ENCODE results near the gene DONSON. TPM values are rescaled to one million over a fixed set of nuclear protein-coding genes. Genes with fewer than 3 reads are reported as not detected.

Gene DONSON
- total and polyA plus RNA-seq, 2 of the 8 experiments (the other 6 are each of a cell fraction or from before 2014, with no cell fraction given) = 21.9 to 32.5 TPM

DNA sequence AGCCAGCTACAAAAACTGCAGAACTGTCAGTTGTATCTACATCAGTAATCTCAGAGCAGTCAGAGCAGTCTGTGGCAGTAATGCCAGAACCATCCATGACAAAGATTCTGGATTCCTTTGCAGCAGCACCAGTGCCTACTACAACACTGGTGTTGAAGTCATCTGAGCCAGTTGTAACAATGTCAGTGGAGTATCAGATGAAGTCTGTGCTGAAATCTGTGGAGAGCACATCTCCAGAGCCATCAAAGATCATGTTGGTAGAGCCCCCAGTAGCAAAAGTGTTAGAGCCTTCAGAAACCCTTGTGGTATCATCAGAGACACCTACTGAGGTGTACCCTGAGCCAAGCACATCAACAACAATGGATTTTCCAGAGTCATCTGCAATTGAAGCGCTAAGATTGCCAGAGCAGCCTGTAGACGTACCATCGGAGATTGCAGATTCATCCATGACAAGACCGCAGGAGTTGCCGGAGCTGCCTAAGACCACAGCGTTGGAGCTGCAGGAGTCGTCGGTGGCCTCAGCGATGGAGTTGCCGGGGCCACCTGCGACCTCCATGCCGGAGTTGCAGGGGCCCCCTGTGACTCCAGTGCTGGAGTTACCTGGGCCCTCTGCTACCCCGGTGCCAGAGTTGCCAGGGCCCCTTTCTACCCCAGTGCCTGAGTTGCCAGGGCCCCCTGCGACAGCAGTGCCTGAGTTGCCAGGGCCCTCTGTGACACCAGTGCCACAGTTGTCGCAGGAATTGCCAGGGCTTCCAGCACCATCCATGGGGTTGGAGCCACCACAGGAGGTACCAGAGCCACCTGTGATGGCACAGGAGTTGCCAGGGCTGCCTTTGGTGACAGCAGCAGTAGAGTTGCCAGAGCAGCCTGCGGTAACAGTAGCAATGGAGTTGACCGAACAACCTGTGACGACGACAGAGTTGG is 38.4 kb downstream of the DONSON start:
- no peak overlapping the region for H4K91ac ChIP-seq (replicated peaks; ENCODE audit: insufficient read length, low read length)
- ChIA-PET CTCF (ENCODE audit: partially characterized antibody) (interaction anchor here (0.6 to 1.7 kb wide), 2 partner anchors 15 to 56 kb away, joined by 4 read pairs; no protein-coding TSS in a partner anchor), POLR2A (ENCODE audit: partially characterized antibody) (interaction anchor here (0.9 to 2.8 kb wide), 8 partner anchors 8 to 38 kb away, joined by 3 to 25 read pairs (median 4); partner anchors contain the start of genes GART and SON)
- no peak overlapping the region for H3K27ac ChIP-seq (ENCODE audit: low read depth, low read length)
- FAIRE-seq (no peak), DNase-seq (ENCODE audit: low read depth in 1 of 2, low spot score in 2 of 2) (no peak)
- no peak overlapping the region for H3K23ac ChIP-seq (ENCODE audit: insufficient read length)
- peak in 1 of 2 experiments; percentile 34; a peak in 1 of 3 replicates for TF ChIP-seq POLR2A (IDR thresholded peaks at IDR 0.05; ENCODE audit: control extremely low read depth in 1 of 2, low read depth in 2 of 2, low read length in 2 of 2)
- peak; percentile 29; the same call in 1 of the 2 replicates for TF ChIP-seq POLR2AphosphoS5 (IDR thresholded peaks at IDR 0.05; ENCODE audit: low read depth, low read length)
- TF ChIP-seq, protein P1, sequence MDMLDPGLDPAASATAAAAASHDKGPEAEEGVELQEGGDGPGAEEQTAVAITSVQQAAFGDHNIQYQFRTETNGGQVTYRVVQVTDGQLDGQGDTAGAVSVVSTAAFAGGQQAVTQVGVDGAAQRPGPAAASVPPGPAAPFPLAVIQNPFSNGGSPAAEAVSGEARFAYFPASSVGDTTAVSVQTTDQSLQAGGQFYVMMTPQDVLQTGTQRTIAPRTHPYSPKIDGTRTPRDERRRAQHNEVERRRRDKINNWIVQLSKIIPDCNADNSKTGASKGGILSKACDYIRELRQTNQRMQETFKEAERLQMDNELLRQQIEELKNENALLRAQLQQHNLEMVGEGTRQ (IDR thresholded peaks at IDR 0.05; ENCODE audit: low read length) = no peak
- H3K4me1 ChIP-seq (replicated peaks in 1 of 4; ENCODE audit: control insufficient read depth in 3 of 4, insufficient read depth in 4 of 4, low read length in 3 of 4) = no peaks in the 10 kb centered on the region
- no peaks in the 10 kb centered on the region for H3K27me3 ChIP-seq (replicated peaks in 1 of 4; ENCODE audit: control insufficient read depth in 3 of 4, extremely low read depth in 1 of 4, insufficient read depth in 3 of 4, low read length in 3 of 4)
- H3K79me2 ChIP-seq (ENCODE audit: control insufficient read depth in 1 of 2, insufficient read depth in 2 of 2, low read length in 2 of 2) = peaks cover 62 to 98% of the 10 kb centered on the region in 2 experiments
- no peak overlapping the region for H3K4me3 ChIP-seq (ENCODE audit: extremely low read depth in 1 of 4, insufficient read depth in 2 of 4, low read depth in 3 of 4, low read length in 4 of 4)
- H3K9ac ChIP-seq (replicated peaks in 1 of 4; ENCODE audit: extremely low read depth in 1 of 4, low read depth in 3 of 4, low read length in 3 of 4) = no peak overlapping the region
- H3K4ac ChIP-seq (replicated peaks; ENCODE audit: insufficient read length, low read depth, low read length) = no peak overlapping the region
- H3K23me2 ChIP-seq (ENCODE audit: low read depth, low read length) = no peaks in the 10 kb centered on the region
- peaks cover 49 to 91% (median 63%) of the 10 kb centered on the region in 4 experiments for H3K36me3 ChIP-seq (ENCODE audit: control insufficient read depth in 2 of 4, insufficient read depth in 4 of 4, low read length in 3 of 4)
- H2BK5ac ChIP-seq (ENCODE audit: low read depth, low read length) = no peak overlapping the region
- peaks cover 16% of the 10 kb centered on the region for H3K79me1 ChIP-seq (ENCODE audit: low read depth, low read length)
- H4K20me1 ChIP-seq (replicated peaks in 1 of 2; ENCODE audit: control insufficient read depth in 1 of 2, insufficient read depth in 2 of 2, low read length in 2 of 2) = peaks cover 30 to 46% of the 10 kb centered on the region in 2 experiments
- H2BK15ac ChIP-seq (ENCODE audit: low read length) = no peak overlapping the region
- H2AK5ac ChIP-seq (ENCODE audit: low read depth, low read length) = no peak overlapping the region
- no peaks in the 10 kb centered on the region for H3K9me3 ChIP-seq (ENCODE audit: insufficient read depth in 2 of 2, low read depth in 1 of 2, low read length in 1 of 2)
- no peak overlapping the region for H3K4me2 ChIP-seq (ENCODE audit: insufficient read depth in 1 of 2, low read depth in 2 of 2, low read length in 2 of 2)
- no peak overlapping the region for H3K14ac ChIP-seq (ENCODE audit: insufficient read length)
- H4K8ac ChIP-seq (ENCODE audit: extremely low read depth, insufficient read depth, low read length) = peak overlapping the region; percentile 47; the same call in 1 of the 2 replicates
- no peak overlapping the region for H2BK120ac ChIP-seq (replicated peaks; ENCODE audit: low read depth, low read length)
- no peak overlapping the region for H4K5ac ChIP-seq (ENCODE audit: insufficient read length, low read depth, low read length)
- H3K56ac ChIP-seq (replicated peaks; ENCODE audit: insufficient read length, low read depth, low read length) = no peak overlapping the region
- WGBS, 2 experiments (ENCODE audit: extremely low coverage in 1 of 2, insufficient coverage in 1 of 2, insufficient read length in 1 of 2, insufficient replicate concordance in 2 of 2, low coverage in 1 of 2, low lambda C conversion rate in 2 of 2, missing lambda C conversion rate in 1 of 2) = 96% methylated on average over 19 of the region's 19 CpGs; no CpG with 5 or more reads in 1 of the 2 experiments
- no peak overlapping the region for H2BK12ac ChIP-seq (ENCODE audit: low read depth, low read length)
- no peak overlapping the region for H2AFZ ChIP-seq (ENCODE audit: low read length)
- no peak overlapping the region for H3K18ac ChIP-seq (ENCODE audit: extremely low read depth, low read length)
- no peak overlapping the region for H2BK20ac ChIP-seq (ENCODE audit: low read length)
